HepG2 (cell line): ENCODE results near the gene CACNG7. TPM values are rescaled to one million over a fixed set of nuclear protein-coding genes. Genes with fewer than 3 reads are reported as not detected.

Experiments used
- ARID2 ChIP-seq: sonication (generic); formaldehyde crosslinking; IDR thresholded peaks from 2 replicates; pipeline ENCODE4 v1.8.1; 2022; ENCODE audit warnings: mild to moderate bottlenecking, missing genetic modification reagents, borderline replicate concordance
- ELF4 ChIP-seq: sonication (generic); formaldehyde crosslinking; IDR thresholded peaks from 2 replicates; pipeline ENCODE4 v1.5.0; 2020; ENCODE audit warnings: missing genetic modification reagents, mild to moderate bottlenecking, moderate library complexity, borderline replicate concordance
- FUBP1 ChIP-seq: sonication (generic); formaldehyde crosslinking; IDR thresholded peaks from 2 replicates; pipeline ENCODE4 v1.5.1; 2020; ENCODE audit warnings: missing genetic modification reagents, mild to moderate bottlenecking, borderline replicate concordance
- GATAD1 ChIP-seq: IDR thresholded peaks from 2 replicates; pipeline ENCODE4 v1.6.1; 2016; ENCODE audit warnings: missing genetic modification reagents, missing compliant biosample characterization
- HDAC6 ChIP-seq: fragments of 200-600 bp; sonication (generic); IDR thresholded peaks from 2 replicates; pipeline ENCODE4 v1.7.0; 2017; ENCODE audit warnings: mild to moderate bottlenecking, antibody characterized with exemption, low read length, low read depth
- KLF16 ChIP-seq, 2 experiments: sonication (generic) in 1 of 2; formaldehyde crosslinking in 1 of 2; IDR thresholded peaks; 2 replicates each; pipeline versions ENCODE4 v1.6.1 to v1.8.0; 2016 to 2023; ENCODE audit warnings: missing genetic modification reagents in 2 of 2, missing compliant biosample characterization in 1 of 2
- PITX1 ChIP-seq: sonication (generic); formaldehyde crosslinking; IDR thresholded peaks from 2 replicates; pipeline ENCODE4 v1.5.1; 2020; ENCODE audit warnings: mild to moderate bottlenecking, missing genetic modification reagents
- RBM39 ChIP-seq: fragments of 200-400 bp; formaldehyde crosslinking; IDR thresholded peaks from one replicate; pipeline ENCODE4 v1.6.1; 2018; ENCODE audit warnings: antibody characterized with exemption, mild to moderate bottlenecking, low read depth, low read length; ENCODE audit not compliant: poor library complexity, severe bottlenecking
- SSRP1 ChIP-seq: IDR thresholded peaks from 2 replicates; pipeline ENCODE4 v1.6.1; 2016; ENCODE audit warnings: control low read depth
- ZBTB21 ChIP-seq: sonication (generic); formaldehyde crosslinking; IDR thresholded peaks from 2 replicates; pipeline ENCODE4 v1.4.0; 2020; ENCODE audit warnings: missing genetic modification reagents
- ZNF101 ChIP-seq: sonication (generic); formaldehyde crosslinking; IDR thresholded peaks from 2 replicates; pipeline ENCODE4 v1.4.0; 2020; ENCODE audit warnings: mild to moderate bottlenecking, low read depth, missing genetic modification reagents, borderline replicate concordance
- ZNF234 ChIP-seq: sonication (generic); formaldehyde crosslinking; conservative IDR thresholded peaks from 2 replicates; pipeline ENCODE4 v1.5.1; 2020; ENCODE audit warnings: mild to moderate bottlenecking, missing genetic modification reagents
- ZNF432 ChIP-seq: sonication (generic); formaldehyde crosslinking; IDR thresholded peaks from 2 replicates; pipeline ENCODE4 v1.5.0; 2020; ENCODE audit warnings: missing genetic modification reagents, mild to moderate bottlenecking, borderline replicate concordance
- ZNF556 ChIP-seq: sonication (generic); formaldehyde crosslinking; IDR thresholded peaks from 2 replicates; pipeline ENCODE4 v1.4.0; 2020; ENCODE audit warnings: mild to moderate bottlenecking, missing genetic modification reagents, borderline replicate concordance
- ZNF770 ChIP-seq: sonication (generic); formaldehyde crosslinking; IDR thresholded peaks from 2 replicates; pipeline ENCODE4 v1.5.0; 2020; ENCODE audit warnings: mild to moderate bottlenecking, missing genetic modification reagents
- ZZZ3 ChIP-seq: sonication (generic); formaldehyde crosslinking; IDR thresholded peaks from 2 replicates; pipeline ENCODE4 v1.4.0; 2020; ENCODE audit warnings: missing genetic modification reagents, mild to moderate bottlenecking, borderline replicate concordance
- polyA plus RNA-seq, 8 experiments: library from polyadenylated mRNA; depleted of rRNA in 3 of 8; stranded (reverse) in 7 of 8; unstranded in 1 of 8; fragments of >200 nt; fragmentation: Illumina TruSeq in 4 of 8; extraction: Trizol in 4 of 8; gene quantifications; 2 replicates each; pipeline versions ENCODE4 v1.2.1 to v1.2.3, GENCODE V29; 2011 to 2016; ENCODE audit warnings: low read depth in 4 of 8, missing spikeins in 1 of 8, mixed read lengths in 1 of 8; ENCODE audit not compliant: insufficient read depth in 1 of 8
- total RNA-seq, 5 experiments: library from RNA; depleted of rRNA; stranded (reverse); fragments of >200 nt; fragmentation: Illumina TruSeq; extraction: Trizol; gene quantifications; 2 replicates each; pipeline ENCODE4 v1.2.3, GENCODE V29; 2016; ENCODE audit warnings: low read depth in 1 of 5

Gene CACNG7
- total and polyA plus RNA-seq, 2 of the 13 experiments (the other 11 are each of a cell fraction or from before 2014, with no cell fraction given): not detected

- no peak for TF ChIP-seq FUBP1
- TF ChIP-seq ZNF234 (CRISPR knock-in tag): no peak
- no peak for TF ChIP-seq ZBTB21 (CRISPR knock-in tag)
- no peak for TF ChIP-seq KLF16 (CRISPR knock-in tag; IDR thresholded peaks at IDR 0.05)
- no peak for TF ChIP-seq ZNF432 (CRISPR knock-in tag)
- TF ChIP-seq RBM39: no peak
- TF ChIP-seq GATAD1 (CRISPR knock-in tag): no peak
- TF ChIP-seq ELF4 (CRISPR knock-in tag): peak; percentile 62; the same call in 1 of the 2 replicates
- no peak for TF ChIP-seq PITX1 (CRISPR knock-in tag)
- peak; percentile 40; the same call in 1 of the 2 replicates for TF ChIP-seq ZZZ3 (CRISPR knock-in tag)
- 0 out of 2 replicates have a peak, but pooled peaks have one; percentile 67 for TF ChIP-seq SSRP1 (CRISPR knock-in tag)
- TF ChIP-seq ARID2: no peak
- TF ChIP-seq ZNF101 (CRISPR knock-in tag): 0 out of 2 replicates have a peak, but pooled peaks have one; percentile 76
- TF ChIP-seq HDAC6: no peak
- peak; percentile 70 for TF ChIP-seq ZNF770 (CRISPR knock-in tag)
- no peak for TF ChIP-seq ZNF556
- TF ChIP-seq, all 625 proteins: peak for 11
Measured at GRCh38 chr19:53866865-53867224, 42.2 kb upstream of the CACNG7 start (continued).
